Right ventricle myocardium superior (tissue), 1 donor: ENCODE results near the gene ATF4. TPM values are rescaled to one million over a fixed set of nuclear protein-coding genes. Genes with fewer than 3 reads are reported as not detected.

Experiments used
- ATAC-seq: fragments of 200-7000 bp; cut with Tn5 transposase; one replicate; pipeline ENCODE4 v1.9.1; 2020; ENCODE audit warnings: mild to moderate bottlenecking; ENCODE audit not compliant: poor library complexity
- DNase-seq: peaks from one replicate; pipeline ENCODE4 v3.0.0-alpha.2; 2020
- intact Hi-C: fragments of 100-400 bp; cut with DNase I; formaldehyde crosslinking; loops from one replicate; pipeline ENCODE4 v1.11.2; 2022
- total RNA-seq: library from RNA; stranded (reverse); fragmentation: NEBNext Ultra II Directional; extraction: Animal tissue kit (Norgen Biotek cat#: 25700); gene quantifications from one replicate; pipeline ENCODE4 v1.2.1, GENCODE V29; 2021
- donor health status: DM: no; HTN: yes; CAD: no; lungs with severe emphysema.

The ATF4 gene
- total RNA-seq, 1 donor from 2014 or later, result 200 TPM

DNA sequence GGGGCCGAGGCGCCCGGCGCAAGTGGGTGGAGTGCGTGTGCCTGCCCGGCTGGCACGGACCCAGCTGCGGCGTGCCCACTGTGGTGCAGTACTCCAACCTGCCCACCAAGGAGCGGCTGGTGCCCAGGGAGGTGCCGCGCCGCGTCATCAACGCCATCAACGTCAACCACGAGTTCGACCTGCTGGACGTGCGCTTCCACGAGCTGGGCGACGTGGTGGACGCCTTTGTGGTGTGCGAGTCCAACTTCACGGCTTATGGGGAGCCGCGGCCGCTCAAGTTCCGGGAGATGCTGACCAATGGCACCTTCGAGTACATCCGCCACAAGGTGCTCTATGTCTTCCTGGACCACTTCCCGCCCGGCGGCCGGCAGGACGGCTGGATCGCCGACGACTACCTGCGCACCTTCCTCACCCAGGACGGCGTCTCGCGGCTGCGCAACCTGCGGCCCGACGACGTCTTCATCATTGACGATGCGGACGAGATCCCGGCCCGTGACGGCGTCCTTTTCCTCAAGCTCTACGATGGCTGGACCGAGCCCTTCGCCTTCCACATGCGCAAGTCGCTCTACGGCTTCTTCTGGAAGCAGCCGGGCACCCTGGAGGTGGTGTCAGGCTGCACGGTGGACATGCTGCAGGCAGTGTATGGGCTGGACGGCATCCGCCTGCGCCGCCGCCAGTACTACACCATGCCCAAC lies 32.4 kb upstream of the ATF4 start:
- intact Hi-C loops, result no loop called here
- DNase-seq (no peak), ATAC-seq (no peak)

DNA sequence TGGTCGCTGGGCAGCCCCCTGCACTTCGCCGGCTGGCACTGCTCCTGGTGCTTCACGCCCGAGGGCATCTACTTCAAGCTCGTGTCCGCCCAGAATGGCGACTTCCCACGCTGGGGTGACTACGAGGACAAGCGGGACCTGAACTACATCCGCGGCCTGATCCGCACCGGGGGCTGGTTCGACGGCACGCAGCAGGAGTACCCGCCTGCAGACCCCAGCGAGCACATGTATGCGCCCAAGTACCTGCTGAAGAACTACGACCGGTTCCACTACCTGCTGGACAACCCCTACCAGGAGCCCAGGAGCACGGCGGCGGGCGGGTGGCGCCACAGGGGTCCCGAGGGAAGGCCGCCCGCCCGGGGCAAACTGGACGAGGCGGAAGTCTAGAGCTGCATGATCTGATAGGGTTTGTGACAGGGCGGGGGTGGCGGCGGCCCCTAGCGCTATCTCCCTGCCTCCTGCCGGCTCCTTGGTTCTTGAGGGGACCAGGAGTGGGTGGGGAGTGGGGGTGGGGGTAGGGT lies 31.7 kb upstream of the ATF4 start:
- DNase-seq (no peak), ATAC-seq (no peak)
- intact Hi-C loops, result no loop called here

DNA sequence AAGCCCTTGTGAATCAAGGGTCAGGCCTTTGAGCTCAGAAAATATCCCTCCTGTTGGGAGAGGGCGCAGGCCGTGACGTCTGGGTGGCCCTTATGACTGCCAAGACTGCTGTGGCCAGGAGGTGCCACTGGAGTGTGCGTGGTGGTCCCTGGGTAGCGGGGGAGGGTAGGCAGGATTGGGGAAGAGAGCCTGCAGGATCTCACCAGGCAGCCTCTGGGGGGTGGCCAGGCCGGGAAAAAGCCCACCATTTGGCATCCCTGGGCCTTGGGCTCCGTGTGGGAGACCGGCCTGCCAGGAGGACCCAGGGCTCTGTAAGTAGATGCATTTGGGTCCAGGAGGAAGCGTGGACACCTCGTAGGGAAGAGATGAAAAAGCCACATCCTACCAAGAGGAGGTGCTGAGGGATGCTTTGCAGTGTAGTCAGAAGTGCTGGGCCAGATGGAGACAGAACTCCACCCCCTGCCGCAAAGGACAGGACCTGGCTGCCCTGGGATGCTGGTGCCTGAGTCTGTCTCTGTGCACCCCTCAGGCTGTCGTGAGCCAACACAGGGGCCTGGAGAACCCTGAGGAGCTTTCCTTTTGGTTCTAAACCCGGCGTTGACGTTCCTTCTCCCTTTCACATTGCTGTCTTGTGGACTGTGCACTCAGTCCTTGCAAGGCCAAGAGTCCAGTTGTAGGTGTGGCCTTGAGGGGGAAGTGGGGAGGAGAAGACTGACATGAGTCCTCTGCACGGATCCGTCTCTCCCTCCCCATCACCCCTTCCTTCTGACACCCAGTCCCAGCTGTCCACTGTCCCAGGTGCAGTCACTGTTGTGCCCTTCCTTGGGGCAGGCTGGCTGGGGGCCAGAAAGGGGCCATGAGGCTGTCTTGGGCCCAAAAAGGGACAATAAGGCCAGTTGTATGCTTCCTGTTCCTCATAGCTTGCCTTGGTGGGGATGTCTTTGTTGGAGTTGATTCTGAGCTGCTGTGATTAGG lies 31.0 kb upstream of the ATF4 start:
- intact Hi-C loops, result no loop called here
- no peak for DNase-seq

DNA sequence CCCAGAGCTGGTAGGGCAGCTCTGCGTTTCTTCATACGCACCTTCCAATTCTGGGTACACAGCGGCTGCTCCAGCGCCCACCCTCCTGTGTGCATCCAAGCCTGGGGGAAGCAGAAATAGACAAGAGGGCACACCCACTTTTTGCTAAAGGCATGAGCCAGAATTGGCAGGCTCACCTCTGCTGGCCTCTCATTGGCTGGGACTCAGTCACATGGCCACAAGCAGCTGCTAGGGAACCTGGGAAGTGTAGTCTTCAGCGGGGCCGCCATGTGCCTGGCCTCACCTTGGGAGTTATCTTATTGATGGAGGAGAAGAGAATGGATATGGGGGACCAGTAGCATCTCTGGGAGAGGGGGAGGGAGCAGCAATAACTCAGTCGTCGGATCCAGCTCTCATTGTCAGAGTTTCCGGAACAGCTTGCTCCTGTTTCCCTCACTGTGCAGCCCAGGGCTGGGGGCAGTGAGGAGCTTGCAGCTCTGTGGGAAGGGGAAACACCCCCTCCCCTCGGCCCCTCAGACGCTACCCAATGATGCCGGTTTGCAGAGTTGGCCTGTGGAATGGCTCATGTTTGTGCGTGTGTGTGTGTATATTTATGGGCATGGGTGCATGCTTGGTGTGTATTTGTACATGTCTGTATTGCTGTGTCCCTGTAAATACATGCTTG lies 30.1 kb upstream of the ATF4 start:
- peak; percentile 95 for ATAC-seq
- peak; percentile 89 for DNase-seq
- intact Hi-C loops, result no loop called here

More for the DNA sequence above, 31.0 kb upstream of the ATF4 start:
- peak; percentile 18 for ATAC-seq

DNA sequence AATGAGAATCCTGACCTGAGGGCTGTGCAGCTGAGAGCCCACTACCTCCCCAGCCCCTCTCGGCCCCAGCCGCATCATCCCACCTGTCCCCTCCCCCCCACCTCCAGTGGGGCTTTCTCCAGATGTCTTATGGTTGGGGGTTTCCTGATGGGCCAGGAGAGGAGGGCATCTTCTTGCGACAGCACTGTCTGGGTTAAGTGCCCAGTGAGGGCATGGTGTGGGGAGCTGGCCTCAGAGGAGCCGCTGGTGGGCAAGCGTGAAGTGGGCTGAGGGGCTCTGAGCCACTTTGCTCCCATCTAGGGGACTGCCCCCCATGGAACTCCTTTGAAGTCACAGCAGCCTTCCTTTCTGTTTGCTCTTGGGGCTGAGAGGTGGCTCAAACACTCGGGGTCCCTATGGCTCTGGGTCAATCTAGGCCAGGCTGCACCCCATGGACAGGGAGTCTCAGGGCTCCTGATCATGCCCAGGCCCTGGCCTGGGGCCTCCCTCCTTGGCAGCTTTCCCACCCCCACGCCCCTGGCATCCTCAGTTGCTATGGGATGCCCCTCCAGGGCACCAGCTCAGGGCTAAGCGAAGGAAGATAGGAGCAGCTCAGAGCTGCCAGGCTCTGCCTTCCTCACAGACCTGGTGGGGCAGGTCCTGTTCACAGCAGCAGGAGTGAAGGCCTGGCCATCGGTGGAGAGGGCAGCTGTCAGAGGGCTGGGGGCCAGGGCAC lies 29.2 kb upstream of the ATF4 start:
- no peak for ATAC-seq
- no peak for DNase-seq
- intact Hi-C loops, result no loop called here

DNA sequence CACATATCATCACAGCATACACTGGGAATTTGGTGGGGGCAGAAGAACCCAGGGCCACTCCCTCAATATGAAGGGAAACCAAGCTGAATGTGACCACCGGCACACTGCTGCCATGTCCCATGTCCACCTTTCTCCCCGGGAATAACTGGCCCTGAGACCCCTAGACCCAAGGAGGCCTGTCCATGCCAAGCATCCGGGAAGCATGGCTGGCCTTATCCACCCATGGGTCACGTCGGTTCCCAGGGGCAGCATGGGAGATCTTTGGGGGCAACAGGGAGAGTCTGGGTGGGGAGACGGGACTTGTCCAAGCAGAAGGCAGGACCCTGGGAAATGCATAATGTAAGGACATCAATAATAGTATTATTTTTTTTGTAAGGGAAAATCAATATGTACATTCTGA lies 28.7 kb upstream of the ATF4 start:
- no peak for DNase-seq
- intact Hi-C loops, result no loop called here
- no peak for ATAC-seq

DNA sequence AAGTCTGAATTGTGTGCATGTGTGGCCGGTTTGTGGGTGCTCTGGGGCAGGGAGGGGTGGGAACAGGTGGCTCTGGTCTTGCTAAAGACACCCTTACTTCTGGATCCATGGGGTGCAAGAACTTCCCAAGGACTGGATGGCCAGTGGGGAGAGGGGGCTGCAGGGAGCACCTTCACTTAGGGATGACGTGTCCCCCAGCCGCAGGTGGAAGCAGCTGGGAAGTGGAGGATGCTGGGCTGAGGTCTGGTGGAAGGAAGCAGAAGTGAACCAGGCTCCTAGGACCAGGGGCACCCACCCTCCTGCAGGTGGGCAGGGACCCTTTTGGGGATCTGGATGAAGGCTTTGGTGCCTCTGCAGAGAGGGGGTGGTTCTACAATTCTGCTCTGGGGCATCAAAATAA lies 28.2 kb upstream of the ATF4 start:
- no peak for DNase-seq
- intact Hi-C loops, result no loop called here

DNA sequence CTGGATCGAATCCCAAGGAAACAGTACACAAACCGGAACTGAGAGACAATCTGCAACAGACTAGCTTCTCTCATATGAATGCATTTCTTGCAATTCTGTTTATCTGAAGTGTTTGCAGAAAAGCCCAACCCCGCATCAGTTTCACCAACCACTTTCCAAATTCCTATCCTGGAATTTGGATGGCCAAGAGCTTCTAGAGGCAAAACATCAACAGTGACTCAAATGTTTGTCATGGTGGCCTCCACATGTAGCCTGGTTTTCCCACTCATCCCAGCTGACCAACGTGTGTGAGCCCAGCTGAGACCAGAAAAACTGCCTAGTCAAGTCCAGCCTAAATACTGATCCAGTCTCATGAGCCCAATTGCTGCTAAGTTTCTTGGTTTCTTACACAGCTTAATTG lies 26.6 kb upstream of the ATF4 start:
- intact Hi-C loops, result no loop called here
- ATAC-seq, result no peak
- DNase-seq, result no peak

More for the DNA sequence above, 28.2 kb upstream of the ATF4 start:
- ATAC-seq, result no peak

DNA sequence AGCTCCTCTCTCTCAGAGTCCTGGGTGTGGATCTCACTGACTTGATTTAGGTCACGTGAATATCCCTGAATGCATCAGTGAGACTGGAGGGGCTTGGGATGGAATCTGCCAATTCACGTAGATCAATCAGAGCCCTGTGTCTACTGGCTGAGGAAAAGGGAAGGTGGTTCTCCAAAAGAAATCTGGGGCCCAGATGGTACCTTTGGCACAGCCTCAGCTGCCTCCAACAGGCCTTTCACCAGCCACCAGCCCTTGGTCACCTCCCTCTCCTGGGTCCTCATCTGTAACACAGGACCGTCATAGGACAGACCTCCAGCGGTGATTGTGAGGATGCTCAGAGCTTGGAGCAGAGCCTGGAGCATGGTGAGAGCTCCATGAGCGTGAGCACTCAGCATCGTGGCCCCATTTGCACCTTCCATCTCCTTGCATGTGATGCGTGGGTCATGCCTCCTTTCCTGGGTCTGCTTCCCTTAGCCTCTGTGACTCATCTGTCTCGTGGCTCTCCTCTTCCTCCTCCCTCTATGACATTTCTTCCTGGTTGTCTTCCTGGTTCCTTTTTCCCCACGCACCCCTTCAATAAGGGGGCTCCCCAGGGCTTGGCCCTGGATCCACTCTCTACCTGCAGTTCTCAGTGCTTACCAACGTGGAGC lies 25.8 kb upstream of the ATF4 start:
- DNase-seq, result no peak
- ATAC-seq, result no peak
- intact Hi-C loops, result no loop called here

DNA sequence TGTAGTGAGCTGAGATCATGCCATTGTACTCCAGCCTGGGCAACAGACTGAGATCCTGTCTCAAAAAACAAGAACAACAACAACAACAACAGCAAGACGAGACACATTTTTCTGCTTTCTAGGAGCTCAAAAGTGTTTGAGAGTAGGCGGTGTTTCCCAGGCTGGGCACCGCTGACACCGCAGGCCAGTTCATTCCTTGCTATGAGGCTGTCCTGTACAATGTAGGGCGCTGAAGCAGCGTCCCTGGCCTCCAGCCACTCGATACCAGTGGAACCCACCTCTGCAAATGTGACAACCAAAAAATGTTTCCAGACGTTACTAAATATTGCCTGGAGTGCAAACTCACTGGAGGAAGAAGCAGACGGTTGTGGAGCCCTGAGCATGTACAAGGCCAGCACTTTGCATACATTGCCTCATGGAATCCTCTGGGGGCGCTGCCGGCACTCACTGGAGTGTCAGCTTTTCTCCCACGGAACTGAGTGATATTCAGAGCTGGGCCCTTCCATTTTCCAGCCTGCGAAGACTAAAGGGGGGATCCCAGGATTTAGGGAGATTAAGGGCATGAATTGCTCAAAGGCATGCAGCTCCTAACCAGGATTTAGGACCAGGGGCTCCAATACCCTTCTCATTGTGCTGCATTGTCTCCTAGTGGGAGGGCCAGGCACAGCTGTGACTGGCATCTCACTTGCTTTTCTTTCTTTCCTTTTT lies 24.1 kb upstream of the ATF4 start:
- DNase-seq, result peak; percentile 84
- intact Hi-C loops, result no loop called here

DNA sequence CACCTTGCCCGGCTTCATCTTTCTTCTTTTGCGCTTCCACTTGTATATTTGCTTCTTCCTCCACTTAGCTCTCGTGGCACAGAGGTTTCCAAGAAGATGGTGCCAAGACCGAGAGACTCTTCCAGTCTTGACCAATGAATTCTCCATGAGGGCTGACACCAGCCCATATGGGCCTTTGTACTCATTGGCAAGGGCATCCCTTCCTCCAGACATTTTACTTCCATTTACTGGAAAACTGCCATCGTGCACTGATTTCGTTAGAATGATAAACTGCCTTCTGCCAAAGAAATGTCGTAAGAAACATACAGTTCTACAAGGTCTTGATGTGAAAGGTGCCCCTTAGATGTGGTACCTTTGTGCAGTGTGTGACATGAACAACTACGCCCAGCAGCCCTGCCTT lies 22.9 kb upstream of the ATF4 start:
- DNase-seq (no peak), ATAC-seq (no peak)
- intact Hi-C loops, result no loop called here

More for the DNA sequence above, 24.1 kb upstream of the ATF4 start:
- ATAC-seq, result peak; percentile 84

DNA sequence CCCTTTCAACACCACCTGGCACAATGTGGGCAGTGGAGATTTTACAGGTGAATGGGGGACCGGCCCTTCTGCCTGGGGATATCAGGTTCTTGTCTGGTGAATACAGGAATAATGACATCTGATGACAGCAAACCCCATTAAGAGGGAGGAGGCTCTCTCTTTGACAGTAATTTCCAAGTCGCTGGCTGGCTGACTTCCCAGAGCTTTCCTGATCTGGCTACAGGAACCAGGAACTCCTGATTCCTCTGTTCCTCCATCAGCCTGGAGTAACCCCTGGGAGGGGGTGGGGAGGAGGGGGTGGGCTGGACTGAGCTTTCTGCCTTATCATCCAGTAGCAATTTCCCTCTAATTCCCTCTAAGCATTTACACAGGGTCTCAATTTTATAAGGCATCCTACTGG lies 22.0 kb upstream of the ATF4 start:
- ATAC-seq (no peak), DNase-seq (peak; percentile 71)
- intact Hi-C loops, result no loop called here

DNA sequence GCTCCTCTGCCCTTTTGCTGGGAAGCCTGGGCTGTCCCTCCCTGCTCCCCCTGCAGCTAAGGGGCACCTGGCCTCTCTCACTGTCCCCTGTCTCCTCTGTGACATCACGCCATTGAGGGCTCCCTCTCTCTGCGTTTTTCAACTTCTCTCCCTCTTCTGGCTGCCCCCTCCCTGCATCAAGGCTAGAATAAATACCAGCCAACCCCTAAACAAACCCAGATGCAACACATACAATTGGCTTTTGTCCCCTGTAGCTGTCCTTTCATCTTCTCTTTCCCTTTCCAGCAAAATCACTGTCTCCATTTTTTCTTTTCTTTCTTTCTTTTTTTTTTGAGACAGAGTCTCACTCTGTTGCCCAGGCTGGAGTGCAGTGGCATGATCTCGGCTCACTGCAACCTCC lies 21.6 kb upstream of the ATF4 start:
- no peak for ATAC-seq
- no peak for DNase-seq
- intact Hi-C loops, result no loop called here

DNA sequence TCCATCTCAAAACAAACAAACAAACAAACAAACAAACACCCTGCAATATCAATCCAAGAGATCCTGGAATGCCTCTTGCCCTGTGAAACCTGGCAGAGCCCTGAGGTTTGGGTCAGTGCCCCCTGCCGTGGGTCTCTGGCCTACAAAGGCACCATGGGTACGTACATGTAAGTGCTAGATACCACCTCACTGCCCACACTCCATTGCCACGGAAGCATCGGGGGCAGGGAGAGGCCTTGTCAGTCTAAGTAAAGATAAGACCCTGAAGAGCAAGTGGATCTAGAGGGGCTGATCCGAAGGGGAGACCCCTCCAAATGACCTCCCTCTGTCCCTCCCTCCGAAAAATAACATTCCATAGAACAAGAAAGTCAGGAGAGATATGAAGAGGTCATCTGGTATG lies 20.3 kb upstream of the ATF4 start:
- intact Hi-C loops, result no loop called here
- no peak for DNase-seq
- ATAC-seq, result no peak

DNA sequence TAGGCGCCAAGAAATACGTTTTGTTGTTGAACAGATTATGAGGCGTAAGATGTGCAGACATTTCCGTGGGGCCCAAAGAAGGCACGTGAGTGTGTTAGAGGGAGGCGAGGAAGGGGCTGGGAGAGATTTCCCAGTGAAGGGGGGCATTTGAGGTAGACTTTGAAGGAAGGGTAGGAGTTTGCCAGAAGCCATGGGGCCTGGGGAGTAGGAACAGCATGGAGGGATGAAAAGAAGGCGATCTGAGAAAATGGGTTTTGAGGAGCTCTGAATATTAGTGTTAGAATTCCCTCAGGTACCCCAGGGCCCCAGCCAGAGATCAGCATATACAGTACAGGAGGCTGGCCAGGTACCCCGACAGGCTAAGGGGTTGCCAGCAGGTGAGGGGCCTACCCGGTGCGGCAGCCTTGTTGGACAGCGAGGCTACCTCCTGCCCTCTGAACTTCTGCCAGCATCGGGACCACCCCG lies 18.7 kb upstream of the ATF4 start:
- intact Hi-C loops, result no loop called here
- DNase-seq, result no peak
- ATAC-seq, result no peak

DNA sequence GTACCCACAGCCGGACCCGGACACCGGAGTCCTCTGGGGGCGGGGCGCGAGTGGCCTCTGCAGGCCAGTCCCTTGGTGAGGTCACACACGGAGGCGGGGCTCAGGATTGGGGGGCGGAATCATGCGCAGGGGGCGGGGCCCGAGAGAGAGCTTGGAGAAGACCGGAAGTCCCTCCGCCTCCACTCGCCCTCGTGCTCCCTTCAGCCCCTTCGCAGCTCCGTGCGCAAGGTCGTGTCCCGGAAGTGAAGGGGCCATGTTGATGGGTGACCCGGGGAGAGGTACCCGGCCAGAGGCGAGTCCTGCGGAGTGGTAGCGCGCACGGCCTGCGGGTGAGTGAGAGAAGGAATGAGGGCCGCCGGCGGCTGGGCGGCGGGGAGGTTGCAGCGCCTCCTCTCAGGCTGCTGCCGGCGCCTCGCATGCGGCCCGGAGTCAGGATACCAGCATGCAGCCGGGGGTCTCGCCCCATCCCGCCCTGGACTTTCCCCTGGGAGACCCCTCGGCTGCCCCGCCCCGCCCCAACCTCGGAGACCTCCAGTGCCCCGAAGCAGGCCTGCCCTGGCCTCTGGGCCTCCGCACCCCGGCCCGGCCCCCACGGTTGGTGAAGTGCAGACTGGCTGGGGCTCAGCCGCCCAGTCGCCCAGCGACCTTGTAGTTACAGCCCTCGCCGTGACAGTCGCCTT lies 18.1 kb upstream of the ATF4 start, which contains the start of gene MIEF1:
TSS of gene MIEF1 (plus strand) at position 182 of the 680 bp plus-strand sequence. CDS start 9,005 bp downstream, outside the sequence.
- DNase-seq, result peak; percentile 99
- ATAC-seq, result peak; percentile 98
- intact Hi-C loops, result no loop called here
